Heart left ventricle (tissue), 13 donors: ENCODE results near the gene PRR14.

Source experiments
- CTCF ChIP-seq, 12 donors: fragments of 200-600 bp; sonication (generic) in 4 of 12; IDR thresholded peaks; one replicate each; pipeline versions ENCODE4 v1.5.0 to v1.8.0; 2018 to 2022; ENCODE audit warnings: antibody characterized with exemption in 12 of 12, mild to moderate bottlenecking in 5 of 12
- POLR2A ChIP-seq, 2 donors: fragments of 450-650 bp; IDR thresholded peaks; one replicate each; pipeline ENCODE4 v1.6.1; 2017; ENCODE audit warnings: antibody characterized with exemption in 2 of 2, mild to moderate bottlenecking in 2 of 2, moderate library complexity in 2 of 2
- donor health status: ischemic (EF 13 %, LVEDD 7.1; RV severe dilation, severe dysfunction).
- donor health status: DM: no; HTN: yes; CAD: no.
- donor health status: DM: no; HTN: no; CAD: no.
- donor health status: ischemic (EF 25% LVEDD 6.9; RV normal size, moderate dysfunction).
- donor health status: ischemic (EF 25% LVEDD 5.7; RV mildly dilated, moderate dysfunction).
- donor health status: ischemic (EF 35%, LVEDD 5.7; RV mildly dilated, moderate dysfunction).
- donor health status: nonischemic (EF 11% LVEDD 7.7; RV severe dilation, severe dysfunction).
- donor health status: DM: yes; HTN: yes; CAD: no.
- donor health status: PGD.
- donor health status: ischemic (EF 29% LVEDD 5.4; RV normal size, mild dysfunction).
- donor health status: nonischemic (EF 23%, LVEDD 6.1; RV moderate dilation, normal function).

GRCh38 chr16:30700491-30700890, 49.7 kb downstream of the PRR14 start:
- no peak for TF ChIP-seq CTCF (IDR thresholded peaks at IDR 0.05)
- TF ChIP-seq POLR2A (IDR thresholded peaks at IDR 0.05), result no peak
